Parathyroid adenoma (tissue), 2 donors: ENCODE results near the gene DBNL.

Experiments used
- H2AFZ ChIP-seq: fragments of 300-600 bp; sonication (generic); one replicate; pipeline ENCODE4 v1.7.0; 2017; ENCODE audit warnings: antibody characterized with exemption, mild to moderate bottlenecking
- H3K27ac ChIP-seq: fragments of 300-600 bp; sonication (generic); one replicate; pipeline ENCODE4 v1.7.0; 2017
- H3K27me3 ChIP-seq: fragments of 300-600 bp; sonication (generic); one replicate; pipeline ENCODE4 v1.7.0; 2017; ENCODE audit warnings: low read length; ENCODE audit not compliant: control insufficient read depth, insufficient read depth
- H3K36me3 ChIP-seq: fragments of 300-600 bp; sonication (generic); one replicate; pipeline ENCODE4 v1.7.0; 2017; ENCODE audit warnings: low read length; ENCODE audit not compliant: control insufficient read depth, insufficient read depth
- H3K4me1 ChIP-seq: fragments of 300-600 bp; sonication (generic); one replicate; pipeline ENCODE4 v1.7.0; 2017; ENCODE audit warnings: control low read depth
- H3K4me2 ChIP-seq: fragments of 300-600 bp; sonication (generic); one replicate; pipeline ENCODE4 v1.7.0; 2017; ENCODE audit warnings: low read length
- H3K4me3 ChIP-seq: fragments of 300-600 bp; sonication (generic); one replicate; pipeline ENCODE4 v1.7.0; 2017; ENCODE audit warnings: low read depth, low read length
- H3K79me2 ChIP-seq: fragments of 300-600 bp; sonication (generic); one replicate; pipeline ENCODE4 v1.7.0; 2017; ENCODE audit warnings: control low read depth
- H3K9ac ChIP-seq: fragments of 300-600 bp; sonication (generic); one replicate; pipeline ENCODE4 v1.7.0; 2017; ENCODE audit warnings: mild to moderate bottlenecking
- H3K9me3 ChIP-seq: fragments of 300-600 bp; sonication (generic); one replicate; pipeline ENCODE4 v1.7.0; 2017; ENCODE audit warnings: low read length; ENCODE audit not compliant: control insufficient read depth
- TF ChIP-seq, protein P1 (sequence below): fragments of 300-600 bp; sonication (generic); IDR thresholded peaks from one replicate; pipeline ENCODE4 v1.7.0; 2017; ENCODE audit warnings: antibody characterized with exemption, mild to moderate bottlenecking
- donor health status: primary hyperparathyroidism.

Gene DBNL

DNA sequence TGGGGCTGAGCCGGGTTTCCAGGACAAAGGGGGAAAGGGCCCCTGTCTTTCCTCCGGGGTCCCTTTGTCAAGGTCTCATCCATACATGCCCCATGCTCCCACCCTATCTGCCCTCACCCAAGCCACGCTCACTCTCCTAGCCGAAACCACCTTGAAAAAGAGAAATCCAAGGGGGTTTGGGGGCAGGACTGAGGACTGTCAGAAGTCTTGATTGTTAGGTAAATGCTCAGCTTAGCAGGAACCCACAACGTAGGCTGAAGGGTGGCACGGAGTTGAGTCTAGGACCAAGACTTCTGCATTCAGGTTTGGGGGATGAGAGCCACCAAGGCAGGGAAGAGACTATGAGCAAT is 21.6 kb downstream of the DBNL start:
- peaks cover 23% of the 10 kb centered on the region for H3K4me1 ChIP-seq
- H3K9ac ChIP-seq = no peak overlapping the region
- no peak overlapping the region for H3K27ac ChIP-seq
- no peaks in the 10 kb centered on the region for H3K27me3 ChIP-seq
- H3K79me2 ChIP-seq = no peaks in the 10 kb centered on the region
- H2AFZ ChIP-seq = no peak overlapping the region
- no peak overlapping the region for H3K4me3 ChIP-seq
- no peaks in the 10 kb centered on the region for H3K9me3 ChIP-seq
- H3K36me3 ChIP-seq = no peaks in the 10 kb centered on the region
- TF ChIP-seq, protein P1, sequence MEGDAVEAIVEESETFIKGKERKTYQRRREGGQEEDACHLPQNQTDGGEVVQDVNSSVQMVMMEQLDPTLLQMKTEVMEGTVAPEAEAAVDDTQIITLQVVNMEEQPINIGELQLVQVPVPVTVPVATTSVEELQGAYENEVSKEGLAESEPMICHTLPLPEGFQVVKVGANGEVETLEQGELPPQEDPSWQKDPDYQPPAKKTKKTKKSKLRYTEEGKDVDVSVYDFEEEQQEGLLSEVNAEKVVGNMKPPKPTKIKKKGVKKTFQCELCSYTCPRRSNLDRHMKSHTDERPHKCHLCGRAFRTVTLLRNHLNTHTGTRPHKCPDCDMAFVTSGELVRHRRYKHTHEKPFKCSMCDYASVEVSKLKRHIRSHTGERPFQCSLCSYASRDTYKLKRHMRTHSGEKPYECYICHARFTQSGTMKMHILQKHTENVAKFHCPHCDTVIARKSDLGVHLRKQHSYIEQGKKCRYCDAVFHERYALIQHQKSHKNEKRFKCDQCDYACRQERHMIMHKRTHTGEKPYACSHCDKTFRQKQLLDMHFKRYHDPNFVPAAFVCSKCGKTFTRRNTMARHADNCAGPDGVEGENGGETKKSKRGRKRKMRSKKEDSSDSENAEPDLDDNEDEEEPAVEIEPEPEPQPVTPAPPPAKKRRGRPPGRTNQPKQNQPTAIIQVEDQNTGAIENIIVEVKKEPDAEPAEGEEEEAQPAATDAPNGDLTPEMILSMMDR = no peak
- no peak overlapping the region for H3K4me2 ChIP-seq

DNA sequence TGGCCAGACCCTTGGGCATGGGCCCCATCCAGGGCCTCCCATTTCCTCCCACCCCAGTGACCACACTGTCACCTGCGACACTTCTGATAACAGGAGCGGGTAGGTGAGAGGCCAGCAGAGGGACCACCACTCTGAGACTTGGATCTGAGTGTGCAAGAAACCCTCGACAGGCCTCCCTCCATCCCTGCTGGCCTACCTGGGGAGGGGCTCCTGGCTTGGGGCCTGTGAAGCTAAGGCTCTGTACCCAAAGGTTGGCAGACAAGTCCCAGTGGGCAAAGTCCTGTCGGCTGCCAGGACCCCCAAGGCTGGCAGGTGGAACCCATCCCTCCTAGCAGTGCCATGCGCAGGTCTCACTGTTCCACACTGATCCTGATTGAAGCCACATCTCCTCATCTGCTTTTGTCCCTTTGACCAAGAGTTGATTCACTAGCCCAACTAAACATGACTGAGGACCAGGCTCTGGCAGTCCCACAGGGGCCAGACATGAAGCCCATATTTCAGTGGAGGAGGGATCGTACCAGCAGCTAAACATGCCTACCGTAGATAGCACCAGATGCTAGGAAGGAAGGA is 22.1 kb downstream of the DBNL start:
- no peaks in the 10 kb centered on the region for H3K9me3 ChIP-seq
- no peak overlapping the region for H3K9ac ChIP-seq
- no peaks in the 10 kb centered on the region for H3K79me2 ChIP-seq
- H3K4me2 ChIP-seq = no peak overlapping the region
- no peak overlapping the region for H3K4me3 ChIP-seq
- H3K4me1 ChIP-seq = peaks cover 23% of the 10 kb centered on the region
- H3K27me3 ChIP-seq = no peaks in the 10 kb centered on the region
- H3K27ac ChIP-seq = no peak overlapping the region
- no peaks in the 10 kb centered on the region for H3K36me3 ChIP-seq
- no peak overlapping the region for H2AFZ ChIP-seq
- TF ChIP-seq, protein P1 = no peak

DNA sequence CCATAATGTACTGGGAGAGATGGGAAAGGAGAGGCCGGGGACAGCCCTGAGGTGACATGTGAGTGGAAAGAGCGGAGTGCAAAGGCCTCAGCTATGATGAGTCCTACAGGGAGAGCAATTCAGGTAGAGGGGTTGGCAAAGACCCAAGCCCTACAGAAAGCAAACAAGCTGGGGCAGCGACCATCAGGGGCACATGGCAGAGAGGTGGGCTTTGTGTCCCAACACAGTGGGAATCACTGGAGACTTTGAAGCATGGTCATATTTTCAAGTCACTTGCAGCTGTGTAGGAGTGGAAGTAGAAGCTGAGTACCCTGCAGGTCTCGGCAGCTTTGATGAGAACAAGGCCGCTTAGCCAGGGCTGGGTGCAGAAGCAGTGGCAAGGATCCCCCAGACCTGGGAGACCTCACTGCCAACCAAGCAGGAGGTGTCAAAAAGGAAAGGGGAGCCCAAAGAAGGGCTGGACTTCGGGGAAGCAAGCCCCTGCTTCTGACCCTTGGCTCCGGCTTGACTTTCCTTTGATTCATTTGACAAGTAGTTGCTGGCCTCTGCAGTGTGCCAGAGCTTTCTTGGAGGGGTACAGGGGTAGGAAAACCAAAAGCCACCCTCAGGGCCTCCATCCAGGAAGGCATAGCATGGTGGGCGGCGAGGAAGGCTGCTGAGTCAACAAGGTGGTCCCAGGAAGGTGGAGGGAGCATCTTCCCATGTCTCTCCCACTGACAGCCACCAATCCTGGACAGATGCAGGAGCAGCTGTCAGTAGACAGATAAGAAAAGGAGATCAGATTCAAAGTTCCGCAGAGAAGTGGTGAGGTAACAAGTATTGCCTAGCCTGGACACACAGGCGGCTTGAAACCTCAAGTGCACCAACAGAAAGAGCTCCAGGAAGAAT is 22.8 kb downstream of the DBNL start:
- TF ChIP-seq, protein P1 = no peak
- no peaks in the 10 kb centered on the region for H3K9me3 ChIP-seq
- H3K36me3 ChIP-seq = no peaks in the 10 kb centered on the region
- no peak overlapping the region for H2AFZ ChIP-seq
- H3K79me2 ChIP-seq = no peaks in the 10 kb centered on the region
- H3K4me3 ChIP-seq = no peak overlapping the region
- peaks cover 23% of the 10 kb centered on the region for H3K4me1 ChIP-seq
- H3K27me3 ChIP-seq = no peaks in the 10 kb centered on the region
- no peak overlapping the region for H3K4me2 ChIP-seq
- no peak overlapping the region for H3K27ac ChIP-seq
- no peak overlapping the region for H3K9ac ChIP-seq

DNA sequence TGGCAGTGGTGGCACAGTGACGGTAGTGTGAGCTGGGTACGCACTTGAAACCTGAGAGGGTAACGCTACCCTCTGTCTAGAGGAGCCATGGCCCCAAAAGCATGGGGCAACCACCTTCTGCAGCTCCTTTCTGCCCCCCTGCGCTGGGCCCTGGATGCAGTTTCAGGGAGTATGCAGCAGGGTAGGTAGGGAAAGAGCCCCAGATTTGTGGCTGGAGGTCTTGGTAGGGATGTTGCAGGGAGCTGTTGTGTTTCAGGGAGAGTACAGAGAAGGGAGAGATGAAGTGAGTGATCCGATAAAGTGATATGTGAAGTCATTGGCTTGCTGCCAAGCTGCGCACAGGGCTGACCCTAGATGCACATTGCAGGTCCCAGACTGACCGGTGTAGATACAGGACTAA is 23.6 kb downstream of the DBNL start:
- no peaks in the 10 kb centered on the region for H3K36me3 ChIP-seq
- no peak overlapping the region for H3K27ac ChIP-seq
- TF ChIP-seq, protein P1 = no peak

More for the DNA sequence above, 23.6 kb downstream of the DBNL start:
- Histone ChIP-seq H3K9ac (no peak overlapping the region), H3K4me2 (no peak overlapping the region), H3K79me2 (no peaks in the 10 kb centered on the region), H3K9me3 (no peaks in the 10 kb centered on the region), H3K27me3 (no peaks in the 10 kb centered on the region), H2AFZ (no peak overlapping the region), H3K4me1 (peaks cover 23% of the 10 kb centered on the region), H3K4me3 (no peak overlapping the region)
